Right lung (tissue), 5 donors: ENCODE data around the gene ELOA2. TPM values are rescaled to one million over a fixed set of nuclear protein-coding genes. Genes with fewer than 3 reads are reported as not detected.
"Not testable (repeated sequence)": the region's sequence is repeated elsewhere in the genome, so short reads cannot be mapped to it uniquely, and the experiment has no call there.

Experiments used
- DNase-seq, 2 donors: peaks; one replicate each; pipeline ENCODE4 v3.0.0-alpha.2; 2013
- polyA plus RNA-seq, 5 donors: library from polyadenylated mRNA; unstranded; fragments of 120-200 nt; gene quantifications; one replicate each; pipeline versions ENCODE4 v1.2.1 to v1.2.3, GENCODE V29; 2013; ENCODE audit warnings: inconsistent platforms in 1 of 5, low replicate concordance in 1 of 5; ENCODE audit not compliant: insufficient read length in 5 of 5, insufficient read depth in 1 of 5

ELOA2 gene
- polyA plus RNA-seq, 5 donors, result not detected

DNA sequence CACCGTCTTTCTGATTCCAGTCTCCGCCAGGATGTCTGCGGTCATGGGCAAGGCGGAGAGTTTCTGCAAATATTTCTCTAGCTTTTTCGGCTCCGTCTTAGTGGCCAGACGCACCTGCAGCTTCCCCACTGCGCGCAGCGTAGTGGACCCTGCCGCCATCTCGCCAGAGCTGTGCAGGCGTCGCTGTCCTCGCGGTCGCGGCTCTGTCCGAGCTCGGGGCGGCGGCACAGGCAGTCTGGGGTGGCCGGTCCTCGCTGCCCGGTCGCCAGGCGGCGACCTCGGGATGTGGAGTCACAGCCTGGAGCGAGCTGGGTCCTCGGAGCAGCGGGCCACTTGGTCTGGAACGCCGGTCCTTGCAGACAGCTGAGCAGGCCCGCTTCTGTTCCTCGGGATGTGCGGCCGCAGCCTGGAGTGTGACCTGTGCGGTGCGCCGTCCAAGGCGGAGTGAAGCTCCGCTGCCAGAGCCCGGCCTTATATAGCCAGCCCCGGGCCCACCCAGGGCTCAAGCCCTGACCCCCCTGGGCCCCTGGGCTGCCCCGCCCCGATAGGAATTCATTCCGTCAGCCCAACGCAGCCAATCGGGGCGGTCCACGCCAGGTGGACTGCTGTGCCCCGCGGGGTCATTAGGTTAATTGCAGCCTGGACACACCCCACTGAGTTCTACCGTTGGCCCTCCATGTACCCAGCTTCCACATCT, 11.5 kb downstream of the ELOA2 start:
- DNase-seq, result not testable (repeated sequence)

DNA sequence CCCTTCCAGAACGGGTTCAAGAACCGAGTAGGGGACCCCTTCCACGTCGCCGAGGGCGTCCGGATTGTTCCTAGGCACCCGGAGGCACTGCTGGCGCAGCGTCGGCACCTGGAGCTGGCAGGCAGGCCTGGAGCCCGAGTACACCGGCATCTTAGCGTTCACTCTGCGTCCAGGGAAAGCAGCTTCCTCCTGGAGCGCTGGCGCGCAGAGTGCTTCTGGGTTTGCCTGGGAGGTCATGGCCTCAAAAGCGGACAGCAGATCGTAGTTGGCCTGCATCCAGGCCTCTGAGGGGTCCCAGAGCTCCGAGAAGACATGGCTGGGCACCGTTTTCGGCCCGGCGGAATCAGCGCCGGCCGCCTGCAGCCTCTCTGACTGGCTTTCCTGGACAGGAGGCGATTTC, 12.6 kb downstream of the ELOA2 start:
- DNase-seq, result not testable (repeated sequence)

DNA sequence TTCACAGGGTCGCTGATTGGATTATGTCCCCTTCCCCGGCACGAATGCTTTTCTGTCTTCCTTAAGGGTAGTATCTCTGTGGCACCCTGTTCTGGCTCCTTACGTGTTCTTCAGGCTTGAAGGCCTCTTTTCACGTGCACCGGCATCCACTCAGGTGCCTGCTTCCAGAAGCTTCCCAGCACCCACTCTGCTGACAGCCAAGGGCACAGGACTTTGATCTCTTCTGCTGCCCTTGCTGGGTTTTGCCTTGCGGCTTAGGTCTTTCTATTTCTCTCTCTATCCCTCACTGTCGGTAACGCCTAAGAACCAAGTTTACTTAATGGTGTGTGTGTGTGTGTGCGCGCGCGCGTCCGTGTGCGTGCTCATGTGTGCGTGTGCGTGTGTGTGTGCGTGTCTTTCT, 14.7 kb downstream of the ELOA2 start:
- not testable (repeated sequence) for DNase-seq

GRCh38 chr18:47019870-47020269, 15.6 kb downstream of the ELOA2 start:
- DNase-seq, result not testable (repeated sequence)

Other genes with a start within 250 kb of the ELOA2 start
- 10 to 100 TPM; 15.5 to 23.1 (median 21.7) TPM for gene PIAS2, start 118.1 kb downstream of the ELOA2 start, polyA plus RNA-seq
- 1 to 10 TPM; 5.4 to 8.5 (median 7.3) TPM for gene KATNAL2, start 118.0 kb downstream of the ELOA2 start, polyA plus RNA-seq
- gene HDHD2, start 114.9 kb upstream of the ELOA2 start, polyA plus RNA-seq, result 10 to 100 TPM; 45.8 to 56.6 (median 53.9) TPM
- gene IER3IP1, start 140.7 kb upstream of the ELOA2 start, polyA plus RNA-seq, result 10 to 100 TPM; 22.9 to 32.4 (median 25.3) TPM
- gene SKOR2, start 216.0 kb upstream of the ELOA2 start, polyA plus RNA-seq, result under 1 TPM in 1 of 5 donors, not detected in 4; 0.06 TPM